ENCODE measurements around the gene ZNF281. TPM values are rescaled to one million over a fixed set of nuclear protein-coding genes. Genes with fewer than 3 reads are reported as not detected.

Gene ZNF281
- total RNA-seq, 2 donors from 2014 or later, result 8.5 to 11.8 TPM

- H3K4me1 ChIP-seq, result no peaks in the 10 kb centered on the region
- H3K36me3 ChIP-seq, result no peaks in the 10 kb centered on the region
- no peak for DNase-seq
- no peak overlapping the region for H3K4me3 ChIP-seq
- intact Hi-C loops (cut with DNase I), result no loop called here
- no peak overlapping the region for H3K27ac ChIP-seq
- TF ChIP-seq, protein P1, sequence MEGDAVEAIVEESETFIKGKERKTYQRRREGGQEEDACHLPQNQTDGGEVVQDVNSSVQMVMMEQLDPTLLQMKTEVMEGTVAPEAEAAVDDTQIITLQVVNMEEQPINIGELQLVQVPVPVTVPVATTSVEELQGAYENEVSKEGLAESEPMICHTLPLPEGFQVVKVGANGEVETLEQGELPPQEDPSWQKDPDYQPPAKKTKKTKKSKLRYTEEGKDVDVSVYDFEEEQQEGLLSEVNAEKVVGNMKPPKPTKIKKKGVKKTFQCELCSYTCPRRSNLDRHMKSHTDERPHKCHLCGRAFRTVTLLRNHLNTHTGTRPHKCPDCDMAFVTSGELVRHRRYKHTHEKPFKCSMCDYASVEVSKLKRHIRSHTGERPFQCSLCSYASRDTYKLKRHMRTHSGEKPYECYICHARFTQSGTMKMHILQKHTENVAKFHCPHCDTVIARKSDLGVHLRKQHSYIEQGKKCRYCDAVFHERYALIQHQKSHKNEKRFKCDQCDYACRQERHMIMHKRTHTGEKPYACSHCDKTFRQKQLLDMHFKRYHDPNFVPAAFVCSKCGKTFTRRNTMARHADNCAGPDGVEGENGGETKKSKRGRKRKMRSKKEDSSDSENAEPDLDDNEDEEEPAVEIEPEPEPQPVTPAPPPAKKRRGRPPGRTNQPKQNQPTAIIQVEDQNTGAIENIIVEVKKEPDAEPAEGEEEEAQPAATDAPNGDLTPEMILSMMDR (IDR thresholded peaks at IDR 0.05), result no peak
- H3K9me3 ChIP-seq, result no peaks in the 10 kb centered on the region
- no peaks in the 10 kb centered on the region for H3K27me3 ChIP-seq
- no peak overlapping the region for H3K9ac ChIP-seq (ENCODE audit: low read depth in 2 of 2, low read length in 2 of 2)
Measured at GRCh38 chr1:200428482-200429205, 18.8 kb upstream of the ZNF281 start.

DNA sequence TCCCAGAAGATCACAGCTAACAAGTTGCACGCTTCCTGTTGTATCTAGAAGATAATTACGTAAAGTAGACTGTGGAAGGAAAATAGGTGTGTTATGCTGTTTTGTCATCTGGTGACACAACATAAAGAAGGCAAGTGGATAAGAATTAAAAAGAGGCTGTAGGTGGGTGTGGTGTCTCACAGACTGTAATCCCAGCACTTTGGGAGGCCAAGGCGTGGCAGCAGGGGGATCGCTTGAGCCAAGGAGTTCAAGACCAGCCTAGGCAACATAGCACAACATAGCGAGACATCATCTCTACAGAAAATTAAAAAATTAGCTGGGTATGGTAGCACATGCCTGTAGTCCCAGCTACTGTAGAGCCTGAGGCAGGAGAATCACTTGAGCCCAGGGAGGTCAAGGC is 17.9 kb upstream of the ZNF281 start:
- Histone ChIP-seq H3K4me1 (no peaks in the 10 kb centered on the region), H3K27ac (no peak overlapping the region), H3K9me3 (no peaks in the 10 kb centered on the region), H3K27me3 (no peaks in the 10 kb centered on the region), H3K9ac (ENCODE audit: low read depth in 2 of 2, low read length in 2 of 2) (no peak overlapping the region), H3K4me3 (no peak overlapping the region), H3K36me3 (no peaks in the 10 kb centered on the region)
- TF ChIP-seq, protein P1 (IDR thresholded peaks at IDR 0.05), result no peak
- DNase-seq, result no peak
- intact Hi-C loops (cut with DNase I), result no loop called here

GRCh38 chr1:200426196-200426595 is 16.4 kb upstream of the ZNF281 start:
- TF ChIP-seq, protein P1 (IDR thresholded peaks at IDR 0.05), result no peak
- no peaks in the 10 kb centered on the region for H3K9me3 ChIP-seq
- no peak overlapping the region for H3K9ac ChIP-seq (ENCODE audit: low read depth in 2 of 2, low read length in 2 of 2)
- no peak overlapping the region for H3K27ac ChIP-seq
- no peaks in the 10 kb centered on the region for H3K27me3 ChIP-seq
- H3K4me1 ChIP-seq, result no peaks in the 10 kb centered on the region
- no peaks in the 10 kb centered on the region for H3K36me3 ChIP-seq
- intact Hi-C loops (cut with DNase I), result no loop called here
- no peak overlapping the region for H3K4me3 ChIP-seq
- DNase-seq, result no peak

GRCh38 chr1:200423235-200423634 is 13.4 kb upstream of the ZNF281 start:
- Histone ChIP-seq H3K4me1 (no peaks in the 10 kb centered on the region), H3K27ac (no peak overlapping the region), H3K9me3 (no peaks in the 10 kb centered on the region), H3K9ac (ENCODE audit: low read depth in 2 of 2, low read length in 2 of 2) (no peak overlapping the region), H3K27me3 (no peaks in the 10 kb centered on the region), H3K4me3 (no peak overlapping the region), H3K36me3 (no peaks in the 10 kb centered on the region)
- intact Hi-C loops (cut with DNase I), result no loop called here
- no peak for DNase-seq
- TF ChIP-seq, protein P1 (IDR thresholded peaks at IDR 0.05), result no peak

GRCh38 chr1:200422211-200422610 is 12.4 kb upstream of the ZNF281 start:
- H3K9me3 ChIP-seq, result no peaks in the 10 kb centered on the region
- no peak overlapping the region for H3K4me3 ChIP-seq
- no peak overlapping the region for H3K9ac ChIP-seq (ENCODE audit: low read depth in 2 of 2, low read length in 2 of 2)
- H3K27ac ChIP-seq, result no peak overlapping the region
- TF ChIP-seq, protein P1 (IDR thresholded peaks at IDR 0.05), result no peak
- H3K36me3 ChIP-seq, result no peaks in the 10 kb centered on the region
- no peak for DNase-seq
- intact Hi-C loops (cut with DNase I), result no loop called here
- H3K4me1 ChIP-seq, result no peaks in the 10 kb centered on the region
- no peaks in the 10 kb centered on the region for H3K27me3 ChIP-seq

All from colonic mucosa (tissue), 4 donors.